NCI-H1417 (cell line): ENCODE measurements around the gene EXOC7.

Experiments used
- DNase-seq, 3 experiments: peaks; one replicate each; lab custom pipeline; 2025; lab: John Stamatoyannopoulos, UW

EXOC7 gene

DNA sequence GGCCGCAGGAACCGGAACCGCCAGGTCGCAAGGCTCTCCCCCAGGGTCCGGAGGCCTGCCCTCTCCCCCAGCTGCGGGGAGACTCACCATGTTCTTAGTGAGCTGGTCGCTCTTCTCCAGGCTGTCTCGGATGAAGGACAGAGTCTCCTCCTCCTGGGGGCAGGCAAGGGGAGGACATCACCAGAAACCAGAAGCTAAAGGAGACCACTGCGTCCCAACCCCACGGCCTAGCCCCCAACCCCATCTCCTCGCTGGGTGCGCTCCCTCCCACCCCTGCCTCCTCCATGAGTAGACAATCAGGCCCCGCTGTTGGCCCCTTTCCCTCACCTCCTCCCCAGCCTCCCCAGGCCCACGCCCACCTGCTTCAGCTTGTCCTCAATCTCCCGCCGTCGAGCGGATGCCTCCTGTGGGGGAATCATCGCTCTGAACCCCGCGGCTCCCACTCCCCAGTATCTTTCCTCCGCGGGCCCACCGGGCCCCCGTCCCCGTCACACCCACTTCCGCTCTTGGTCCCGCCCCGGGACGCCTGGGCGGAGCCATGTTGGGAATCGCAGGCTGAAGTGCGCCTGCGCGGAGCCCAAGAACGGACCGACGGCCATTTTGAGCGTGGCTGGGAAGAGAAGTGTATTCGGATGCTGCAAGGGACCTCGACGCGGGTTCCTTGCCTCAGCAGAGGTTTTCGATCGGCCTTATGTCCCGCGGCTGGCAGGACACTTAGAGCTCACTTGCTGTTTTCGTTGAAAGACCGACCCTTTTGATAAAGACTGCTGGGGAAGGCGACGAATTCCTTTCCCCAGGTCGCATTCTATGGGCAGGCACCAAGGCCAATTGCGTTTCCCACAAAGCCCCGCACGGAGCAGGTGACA is at the start of gene EXOC7:
TSS of gene EXOC7 (minus strand) at position 514 of the 866 bp plus-strand sequence. CDS start at position 419, 95 bp downstream.
- DNase-seq, result peak; percentile 91 to 97 (median 96)

- DNase-seq, result peak in 1 of 3 experiments; percentile 15
Observed at GRCh38 chr17:76153202-76153601, 49.6 kb upstream of the EXOC7 start.

DNA sequence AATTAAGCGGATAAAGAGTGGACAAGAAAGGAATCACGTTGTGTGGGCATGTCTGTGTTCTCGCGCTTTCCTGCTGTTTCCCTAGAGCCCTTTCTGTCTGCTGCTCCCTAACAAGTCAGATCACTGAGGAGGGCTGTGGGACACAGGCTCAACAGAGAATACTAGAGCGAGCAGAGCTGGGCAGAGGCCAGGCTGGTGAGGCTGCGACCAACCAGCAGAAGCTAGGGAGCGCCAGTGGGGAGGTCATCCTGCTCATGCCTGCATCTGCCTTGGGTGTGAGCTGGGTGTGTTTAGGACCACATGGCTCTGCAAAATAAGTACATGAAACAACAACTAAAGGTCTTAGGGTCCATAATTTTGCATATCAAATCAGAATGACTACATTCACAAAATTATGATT is 49.0 kb upstream of the EXOC7 start:
- DNase-seq, result no peak

GRCh38 chr17:76151896-76152454 is 48.4 kb upstream of the EXOC7 start:
- DNase-seq, result no peak

- no peak for DNase-seq
Observed at GRCh38 chr17:76150712-76151622, 47.4 kb upstream of the EXOC7 start.

GRCh38 chr17:76149214-76149613 is 45.6 kb upstream of the EXOC7 start:
- peak in 1 of 3 experiments; percentile 52 for DNase-seq

- no peak for DNase-seq
Observed at GRCh38 chr17:76148015-76148326, 44.4 kb upstream of the EXOC7 start.

GRCh38 chr17:76147211-76148014 is 43.8 kb upstream of the EXOC7 start:
- peak in 2 of 3 experiments; percentile 20 to 67 for DNase-seq

GRCh38 chr17:76146053-76146851 is 42.7 kb upstream of the EXOC7 start:
- no peak for DNase-seq

- peak; percentile 50 to 58 (median 52) for DNase-seq
Observed at GRCh38 chr17:76145231-76146052, 41.9 kb upstream of the EXOC7 start.

GRCh38 chr17:76142585-76143041 is 39.0 kb upstream of the EXOC7 start:
- no peak for DNase-seq

DNA sequence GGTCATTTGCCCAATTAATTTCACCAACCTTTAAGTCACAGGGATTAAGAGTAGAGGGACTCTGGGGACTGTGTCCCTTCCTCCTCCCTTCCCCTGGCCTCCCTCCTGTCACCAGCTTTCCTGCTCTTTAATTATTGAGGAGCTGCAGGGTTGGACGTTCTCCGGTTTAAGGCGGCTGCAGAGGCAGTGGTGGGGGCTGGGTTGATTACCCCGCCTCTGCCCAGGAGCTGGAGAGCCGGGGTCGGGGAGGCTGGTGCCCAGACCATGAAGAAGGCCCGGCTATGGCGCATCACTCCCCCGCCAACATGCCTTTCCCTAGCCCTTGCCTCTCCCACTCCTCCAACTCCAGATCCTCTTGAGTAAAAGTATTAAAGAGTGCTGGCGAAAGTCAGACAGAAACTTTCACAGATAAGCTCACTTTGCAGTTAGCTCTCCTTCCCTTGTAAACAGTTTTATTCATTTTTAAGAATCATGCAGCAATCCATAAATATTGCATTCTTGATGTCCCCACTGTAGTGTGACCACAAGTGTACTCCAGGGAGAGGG is 38.5 kb upstream of the EXOC7 start:
- DNase-seq, result peak in 1 of 3 experiments; percentile 69

- peak; percentile 93 to 97 (median 94) for DNase-seq
Observed at GRCh38 chr17:76141212-76142038, 37.8 kb upstream of the EXOC7 start, which contains the start of gene FOXJ1. Gene FOXJ1, minus strand, starts transcription at chr17:76141245. Its CDS starts 850 bp downstream, at chr17:76140395.

DNA sequence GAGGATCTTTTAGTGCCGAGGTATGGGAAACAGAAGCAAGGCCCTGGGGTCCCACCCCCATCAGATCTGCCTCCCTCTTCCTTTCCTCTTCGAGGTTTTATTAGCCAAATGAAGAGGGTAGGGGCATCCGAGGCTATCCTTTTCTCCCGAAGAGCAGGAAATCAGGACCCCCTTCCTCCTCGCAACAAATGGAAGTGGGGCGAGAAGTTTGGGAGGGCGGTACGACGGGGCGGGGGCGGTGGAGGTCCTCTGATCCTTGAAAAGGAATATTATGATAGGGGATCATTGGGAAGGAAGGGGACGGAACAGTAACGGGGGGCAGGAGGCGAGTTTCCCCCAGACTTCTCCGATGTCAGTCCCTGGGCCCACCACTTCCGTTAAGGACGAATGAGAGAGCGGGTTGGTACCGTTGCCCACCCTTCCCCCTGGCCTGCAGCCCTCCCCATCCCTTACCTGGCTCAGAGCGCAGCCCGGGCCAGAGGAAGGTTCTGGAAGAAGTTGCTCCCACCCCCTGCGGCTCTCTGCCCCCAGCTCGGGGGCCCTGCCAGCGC is 37.1 kb upstream of the EXOC7 start:
- DNase-seq, result no peak

DNA sequence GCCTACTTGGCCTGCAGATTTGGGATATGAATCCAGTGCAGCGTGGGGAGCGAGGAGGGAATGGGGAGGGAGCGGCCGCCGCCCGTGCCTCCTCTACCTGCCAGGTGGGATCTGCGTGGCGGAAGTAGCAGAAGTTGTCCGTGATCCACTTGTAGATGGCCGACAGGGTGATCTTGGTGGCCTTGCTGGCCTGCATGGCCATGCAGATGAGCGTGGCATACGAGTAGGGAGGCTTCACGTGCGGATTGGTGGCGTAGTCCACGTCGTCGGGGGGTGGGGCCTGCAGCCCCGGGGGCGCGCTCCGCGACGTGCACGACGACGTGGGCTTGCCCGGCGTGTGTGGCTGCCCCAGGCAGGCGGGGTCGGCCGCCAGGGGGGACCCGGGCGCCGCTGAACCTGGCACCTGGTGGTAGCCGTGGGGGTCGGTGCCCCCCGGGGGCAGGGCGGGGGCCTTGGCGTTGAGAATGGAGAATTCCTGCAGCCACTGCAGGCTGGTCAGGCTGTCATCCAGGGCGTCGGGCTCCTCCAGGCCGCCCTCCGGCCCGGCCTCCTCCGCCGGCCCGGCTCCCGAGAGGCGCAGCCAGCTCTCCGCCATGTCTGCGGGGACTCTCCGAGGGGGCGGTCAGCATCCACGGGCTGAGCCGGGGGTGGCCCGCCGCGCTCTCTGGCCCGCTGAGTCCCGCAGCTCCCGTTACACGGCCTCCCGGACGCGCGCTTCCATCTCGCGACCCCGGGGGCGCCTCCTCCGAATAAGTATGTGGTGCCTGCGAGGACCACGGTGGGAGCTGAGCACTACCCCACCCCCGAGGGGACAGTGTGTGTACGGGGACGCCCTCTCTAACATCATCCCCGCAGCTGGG is 36.4 kb upstream of the EXOC7 start:
- no peak for DNase-seq

DNA sequence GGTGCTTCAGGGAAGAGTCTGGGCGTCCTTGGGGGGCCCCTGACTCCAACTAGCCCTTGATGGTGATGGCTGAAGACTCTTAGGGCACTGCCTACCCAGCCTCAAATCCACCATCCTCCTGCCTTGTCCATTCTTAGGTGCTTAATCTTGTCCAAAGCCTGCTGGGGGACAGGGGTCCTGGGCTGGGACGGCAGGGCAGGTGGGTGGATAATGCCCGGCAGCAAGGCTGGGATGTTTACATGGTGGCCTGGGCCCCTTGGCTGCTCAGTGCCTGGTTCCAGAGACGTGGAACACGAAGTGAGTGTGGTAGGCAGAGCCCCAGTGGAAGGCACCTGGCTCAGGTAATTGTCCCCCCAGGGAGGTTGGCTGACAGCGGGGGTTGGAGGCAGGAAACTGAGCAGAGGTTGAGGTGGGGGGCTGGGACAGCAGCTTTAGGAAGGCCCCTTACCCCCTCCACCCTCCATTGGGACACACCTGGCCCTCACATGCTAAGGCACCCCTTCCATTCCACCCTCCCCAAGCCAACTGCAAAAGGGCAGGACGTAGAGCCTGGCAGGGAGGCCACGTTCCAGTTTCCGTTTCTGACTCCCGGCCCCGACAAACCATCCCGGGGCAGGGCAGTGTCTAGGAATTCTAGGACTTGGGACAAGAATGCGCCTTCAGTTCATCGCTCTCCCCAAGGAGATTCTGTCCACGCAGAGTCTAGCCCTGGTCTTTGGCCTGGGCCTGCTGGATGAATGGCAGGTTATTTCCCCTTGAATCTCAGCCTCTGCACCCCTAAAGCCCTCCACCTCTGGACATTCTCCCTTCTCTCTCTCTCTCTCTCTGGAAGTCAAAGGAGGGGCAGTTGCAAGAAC is 35.5 kb upstream of the EXOC7 start:
- DNase-seq, result peak in 1 of 3 experiments; percentile 31
